K562 (cell line): Measurements from ENCODE around the gene EPHX1. TPM values are rescaled to one million over a fixed set of nuclear protein-coding genes. Genes with fewer than 3 reads are reported as not detected.
A peak's percentile ranks its signal among the peaks of the same experiment; 100 is the strongest.

ENCODE experiments used
- ATAC-seq: fragments of 200-7000 bp; cut with Tn5 transposase; 3 replicates; pipeline ENCODE4 v1.9.1; 2020; ENCODE audit warnings: moderate library complexity
- BruUV-seq: library from RNA; stranded (reverse); fragments of 400-500 nt; replicated peaks from 2 replicates; lab custom pipeline; 2021; lab: Mats Ljungman, UMichigan
- CTCF ChIA-PET: fragments of 300-600 bp; formaldehyde crosslinking; extraction: SDS; loops from one replicate; lab custom pipeline; 2021; ENCODE audit warnings: low intra/inter-chr PET ratio; lab: Yijun Ruan, JAX
- POLR2A ChIA-PET: fragments of 300-600, 350-650 bp; sonication (Branson Sonifier 250); formaldehyde crosslinking; extraction: SDS; loops from one replicate; lab custom pipeline; 2021; ENCODE audit warnings: antibody characterized with exemption, inconsistent platforms; lab: Yijun Ruan, JAX
- DNase-seq, 4 experiments: peaks; one replicate each; pipeline versions ENCODE4 v3.0.0 to v3.0.0-alpha.2; 2011 to 2018; ENCODE audit warnings: low spot score in 3 of 4, mixed read lengths in 3 of 4; ENCODE audit errors: extremely low read depth in 1 of 4
- FAIRE-seq: peaks from 2 replicates; lab custom pipeline; 2011; peaks lifted over from hg19 to GRCh38; lab: Jason Lieb, UNC
- H2AFZ ChIP-seq: 2 replicates; pipeline ENCODE4 v1.6.0; 2011; ENCODE audit warnings: low read depth, low read length, control low read depth, inconsistent platforms
- H3K27ac ChIP-seq: fragments of 200-600 bp; 3 replicates; pipeline ENCODE4 v1.8.0; 2011; ENCODE audit warnings: low read depth, mild to moderate bottlenecking, control low read depth, inconsistent platforms, low read length, moderate library complexity, mixed read lengths; ENCODE audit errors: extremely low read depth
- H3K27me3 ChIP-seq, 2 experiments: fragments of 300-600 bp in 1 of 2; 2 replicates in 1 of 2; 3 replicates in 1 of 2; pipeline versions ENCODE4 v1.6.0 to v1.8.0; 2011; ENCODE audit warnings: inconsistent platforms in 2 of 2, low read length in 2 of 2, mild to moderate bottlenecking in 1 of 2, mixed read lengths in 1 of 2, moderate library complexity in 1 of 2; ENCODE audit not compliant: control insufficient read depth in 2 of 2, insufficient read depth in 2 of 2
- H3K36me3 ChIP-seq: fragments of 300-600 bp; 3 replicates; pipeline ENCODE4 v1.8.0; 2011; ENCODE audit warnings: mild to moderate bottlenecking, low read length, inconsistent platforms; ENCODE audit not compliant: control insufficient read depth, insufficient read depth
- H3K4me1 ChIP-seq, 2 experiments: fragments of 200-600 bp in 1 of 2; replicated peaks in 1 of 2; 2 replicates in 1 of 2; 3 replicates in 1 of 2; pipeline versions ENCODE4 v1.5.1 to v1.8.0; 2011; ENCODE audit warnings: inconsistent platforms in 2 of 2, low read length in 2 of 2, mild to moderate bottlenecking in 1 of 2, mixed read lengths in 1 of 2, moderate library complexity in 1 of 2; ENCODE audit not compliant: control insufficient read depth in 2 of 2, insufficient read depth in 2 of 2
- H3K4me2 ChIP-seq: 2 replicates; pipeline ENCODE4 v1.6.1; 2011; ENCODE audit warnings: low read length, control low read depth, inconsistent platforms, mixed read lengths; ENCODE audit not compliant: insufficient read depth
- H3K4me3 ChIP-seq: fragments of 200-600 bp; sonication (generic), shearing (Covaris generic); 2 replicates; pipeline ENCODE4 v1.5.1; 2016; ENCODE audit warnings: control low read depth, inconsistent platforms
- H3K79me2 ChIP-seq: fragments of 200-600 bp; 3 replicates; pipeline ENCODE4 v1.8.0; 2011; ENCODE audit warnings: low read length, inconsistent platforms; ENCODE audit not compliant: control insufficient read depth, insufficient read depth
- H3K9ac ChIP-seq, 2 experiments: 2 replicates each; pipeline versions ENCODE4 v1.6.0 to v1.6.1; 2011; ENCODE audit warnings: low read depth in 2 of 2, low read length in 2 of 2, control low read depth in 1 of 2, inconsistent platforms in 1 of 2, mild to moderate bottlenecking in 1 of 2, mixed read lengths in 1 of 2; ENCODE audit not compliant: insufficient read depth in 1 of 2
- H3K9me1 ChIP-seq: one replicate; pipeline ENCODE4 v1.6.0; 2011; ENCODE audit warnings: inconsistent platforms, mild to moderate bottlenecking, low read length, moderate library complexity; ENCODE audit not compliant: control insufficient read depth, insufficient read depth
- H3K9me3 ChIP-seq: replicated peaks from 2 replicates; pipeline ENCODE4 v1.5.1; 2011; ENCODE audit warnings: low read depth, low read length, inconsistent platforms; ENCODE audit not compliant: control insufficient read depth, insufficient read depth
- H4K20me1 ChIP-seq: replicated peaks from 2 replicates; pipeline ENCODE4 v1.6.1; 2011; ENCODE audit warnings: low read length, inconsistent platforms, mixed read lengths; ENCODE audit not compliant: control insufficient read depth, insufficient read depth
- ZNF668 ChIP-seq: fragments of 250-450 bp; sonication (Bioruptor Pico); IDR thresholded peaks from 2 replicates; pipeline ENCODE4 v1.8.0; 2022; ENCODE audit warnings: mild to moderate bottlenecking, inconsistent platforms
- ZNF766 ChIP-seq: fragments of 200-800 bp; sonication (Bioruptor generic); conservative IDR thresholded peaks from 2 replicates; pipeline ENCODE4 v1.6.1; 2016; ENCODE audit warnings: missing genetic modification characterization, missing compliant biosample characterization
- WGBS: fragments of 100-300 bp; shearing (Covaris generic); methylation state at CpG from one replicate; pipeline ENCODE4 v1.1.6; 2016; ENCODE audit warnings: low coverage, mixed read lengths; ENCODE audit not compliant: insufficient coverage; ENCODE audit errors: missing lambda C conversion rate; 5-methylcytosine and 5-hydroxymethylcytosine counted together
- in situ Hi-C: fragments of 300-500 bp; cut with MboI; formaldehyde crosslinking; loops from 4 replicates; pipeline ENCODE4 v1.15.0; 2018; ENCODE audit warnings: inconsistent platforms, mixed read lengths
- intact Hi-C: fragments of 100-400 bp; cut with micrococcal nuclease; formaldehyde crosslinking; loops from 2 replicates; pipeline ENCODE4 v1.14.2; 2022
- polyA plus RNA-seq, 8 experiments: library from polyadenylated mRNA; depleted of rRNA in 4 of 8; stranded (reverse) in 5 of 8; unstranded in 3 of 8; fragments of >200 nt; fragmentation: Nextera tagmentation in 2 of 8; fragmentation: Illumina TruSeq in 1 of 8; extraction: Ambion mirVana in 2 of 8; extraction: Trizol in 1 of 8; gene quantifications; 2 replicates each; pipeline versions ENCODE4 v1.2.1 to v1.2.3, GENCODE V29; 2011 to 2014; ENCODE audit warnings: inconsistent platforms in 1 of 8, missing spikeins in 1 of 8
- total RNA-seq, 7 experiments: library from RNA; depleted of rRNA in 6 of 7; stranded (reverse); fragments of >200 nt in 6 of 7; fragmentation: Illumina TruSeq in 2 of 7; extraction: Trizol in 2 of 7; gene quantifications; 2 replicates each; pipeline versions ENCODE4 v1.2.1 to v1.2.3, GENCODE V29; 2011 to 2021; ENCODE audit warnings: low replicate concordance in 1 of 7

Gene EPHX1
- total and polyA plus RNA-seq, 9 of the 15 experiments (the other 6 are each of a cell fraction or from before 2014, with no cell fraction given): 0.21 to 27.0 (median 6.7) TPM

DNA sequence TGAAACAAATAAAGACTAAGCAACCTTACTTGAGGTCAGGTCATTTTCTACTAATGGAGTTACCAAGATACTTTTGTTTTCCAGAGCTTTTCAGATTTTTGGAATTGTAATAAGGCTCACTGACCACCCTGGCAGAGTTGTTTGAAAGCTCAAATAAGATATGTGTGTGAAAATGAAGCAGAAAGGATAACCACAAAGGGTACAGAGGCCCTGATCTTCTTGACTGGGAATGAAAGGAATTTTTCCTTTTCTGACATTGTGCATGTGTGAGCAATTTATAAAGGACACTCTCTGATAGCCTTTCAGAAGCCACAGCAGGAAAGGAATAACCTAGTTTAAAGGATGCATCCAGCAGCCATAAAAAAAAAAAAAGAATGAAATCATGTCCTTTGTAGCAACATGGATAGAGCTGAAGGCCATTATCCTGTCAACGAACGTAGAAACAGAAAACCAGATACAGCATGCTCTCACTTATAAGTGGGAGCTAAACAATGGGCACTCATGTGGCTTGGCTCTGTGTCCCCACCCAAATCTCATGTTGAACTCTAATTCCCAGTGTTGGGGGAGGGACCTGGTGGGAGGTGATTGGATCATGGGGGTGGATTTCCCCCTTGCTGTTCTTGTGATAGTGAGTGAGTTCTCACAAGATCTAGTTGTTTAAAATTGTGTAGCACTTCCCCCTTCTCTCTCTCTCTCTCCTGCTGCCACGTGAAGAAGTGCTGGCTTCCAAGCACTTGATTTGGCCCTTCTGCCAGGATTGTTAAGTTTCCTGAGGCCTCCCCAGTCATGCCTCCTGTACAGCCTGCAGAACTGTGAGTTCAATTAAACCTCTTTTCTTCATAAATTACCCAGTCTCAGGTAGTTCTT, 35.4 kb upstream of the EPHX1 start:
- TF ChIP-seq ZNF668 (no peak), ZNF766 (CRISPR knock-in tag) (0 out of 2 replicates have a peak, but pooled peaks have one; percentile 42)
- Histone ChIP-seq H3K9me1 (no peaks in the 10 kb centered on the region), H4K20me1 (peaks cover 14% of the 10 kb centered on the region; the same call in 1 of the 2 replicates), H3K9me3 (no peaks in the 10 kb centered on the region), H3K4me3 (no peak overlapping the region), H3K36me3 (peaks cover 15% of the 10 kb centered on the region; the same call in 2 of the 3 replicates), H3K27ac (no peak overlapping the region), H3K79me2 (peaks cover 24% of the 10 kb centered on the region), H2AFZ (no peak overlapping the region), H3K27me3 (no peaks in the 10 kb centered on the region), H3K9ac (no peak overlapping the region), H3K4me2 (no peak overlapping the region), H3K4me1 (peaks cover 10 to 12% of the 10 kb centered on the region in 2 experiments)
- no peak for ATAC-seq
- no peak for DNase-seq
- intact Hi-C loops: loop anchor here (5.0 kb wide), 1 partner anchor 112 kb away; no protein-coding TSS in a partner anchor
- CTCF ChIA-PET: interaction anchor here (0.6 to 5.3 kb wide), 2 partner anchors 26 to 300 kb away, joined by 3 to 53 read pairs; no protein-coding TSS in a partner anchor
- no TSS peak for BruUV-seq
- POLR2A ChIA-PET: interaction anchor here (0.6 to 1.7 kb wide), 3 partner anchors 10 to 332 kb away, joined by 3 to 8 read pairs (median 3); partner anchors contain the start of gene EPHX1
- WGBS: 37% methylated on average over 3 of the region's 3 CpGs
- in situ Hi-C loops: loop anchor here (5.0 kb wide), 1 partner anchor 297 kb away; no protein-coding TSS in a partner anchor
- FAIRE-seq: no peak
